Measurements from ENCODE around the gene THSD4.

THSD4 gene

DNA sequence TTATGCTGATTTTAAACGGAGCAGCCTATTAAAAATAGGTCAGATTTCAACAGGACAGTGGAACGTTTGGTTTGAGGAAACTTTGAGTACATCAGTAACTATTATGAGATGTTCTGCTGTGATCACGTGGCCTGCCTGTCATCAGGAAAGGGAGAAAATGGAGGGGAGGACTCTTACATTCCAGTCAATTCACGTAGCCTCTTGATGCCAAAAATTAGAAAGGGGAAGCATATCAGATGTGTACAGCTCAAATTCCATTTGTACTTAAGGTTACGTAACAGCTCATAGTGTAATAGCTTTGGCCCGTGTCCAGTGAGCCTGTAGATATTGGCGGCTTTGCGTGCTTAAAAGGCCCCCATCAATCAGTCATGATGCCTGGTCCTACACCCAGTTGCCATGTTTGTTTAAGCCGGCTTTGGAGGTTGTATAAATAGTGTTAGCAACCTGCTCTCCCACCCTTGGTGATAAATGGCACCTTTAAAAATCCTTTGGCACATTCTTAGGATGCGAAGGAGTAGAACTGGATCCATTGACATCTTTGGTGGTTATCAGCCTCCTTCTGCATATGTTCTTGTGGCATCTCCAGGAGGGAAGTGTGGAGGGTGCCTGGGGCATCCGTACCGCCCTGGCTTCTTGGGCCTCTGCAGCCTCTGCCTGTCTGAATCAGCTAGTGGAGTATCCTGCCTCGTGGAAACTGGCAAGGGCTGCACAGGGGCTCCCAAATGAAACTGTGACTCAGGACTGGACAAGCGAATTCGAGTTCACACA lies 163.9 kb downstream of the THSD4 start:
- no peak overlapping the region for H2AK5ac ChIP-seq (ENCODE audit: low read length, severe bottlenecking)
- peak overlapping the region; percentile 26 for H3K27ac ChIP-seq (ENCODE audit: low read length, poor library complexity, severe bottlenecking)
- peak; percentile 83 for DNase-seq
- no peak overlapping the region for H3K4me2 ChIP-seq (ENCODE audit: low read length, poor library complexity, severe bottlenecking)
- peak overlapping the region; percentile 73 for H3K9ac ChIP-seq (ENCODE audit: low read length)
- H2BK12ac ChIP-seq (ENCODE audit: low read length in 2 of 2) = peak overlapping the region in 1 of 2 experiments; percentile 49
- H2BK5ac ChIP-seq (ENCODE audit: low read depth, low read length, poor library complexity, severe bottlenecking) = no peak overlapping the region
- H3K36me3 ChIP-seq (ENCODE audit: control insufficient read depth in 1 of 2, insufficient read depth in 2 of 2, low read depth in 1 of 2, low read length in 2 of 2) = no peaks in the 10 kb centered on the region
- no peak overlapping the region for H3K23ac ChIP-seq (ENCODE audit: low read length in 2 of 2)
- H2AFZ ChIP-seq (ENCODE audit: low read depth, low read length) = no peak overlapping the region
- peaks cover 12% of the 10 kb centered on the region for H3K79me1 ChIP-seq (replicated peaks; ENCODE audit: low read length, poor library complexity, severe bottlenecking)
- 69% methylated on average over 15 of the region's 15 CpGs for WGBS
- H3K9me3 ChIP-seq (ENCODE audit: control insufficient read depth, low read length) = no peaks in the 10 kb centered on the region
- H3K4ac ChIP-seq (ENCODE audit: low read depth in 1 of 2, low read length in 2 of 2) = no peak overlapping the region
- no peak overlapping the region for H4K8ac ChIP-seq (ENCODE audit: low read length)
- peak overlapping the region in 1 of 2 experiments; percentile 64 for H3K18ac ChIP-seq (ENCODE audit: low read depth in 1 of 2, low read length in 2 of 2)
- H3K27me3 ChIP-seq (ENCODE audit: control insufficient read depth in 1 of 2, insufficient read depth in 1 of 2, low read length in 2 of 2) = no peaks in the 10 kb centered on the region
- peak overlapping the region in 1 of 2 experiments; percentile 32 for H3K4me3 ChIP-seq (ENCODE audit: insufficient read depth in 1 of 2, low read depth in 1 of 2, low read length in 2 of 2)
- H2BK15ac ChIP-seq (ENCODE audit: low read depth, poor library complexity, severe bottlenecking) = no peak overlapping the region
- H4K91ac ChIP-seq (ENCODE audit: low read length) = no peak overlapping the region
- H3K4me1 ChIP-seq (ENCODE audit: control insufficient read depth, insufficient read depth, low read depth, low read length) = peaks cover 8% of the 10 kb centered on the region
- H3K14ac ChIP-seq (ENCODE audit: low read length in 2 of 2) = peak overlapping the region in 1 of 2 experiments; percentile 72
- no peak overlapping the region for H2BK120ac ChIP-seq (ENCODE audit: low read depth, low read length)

DNA sequence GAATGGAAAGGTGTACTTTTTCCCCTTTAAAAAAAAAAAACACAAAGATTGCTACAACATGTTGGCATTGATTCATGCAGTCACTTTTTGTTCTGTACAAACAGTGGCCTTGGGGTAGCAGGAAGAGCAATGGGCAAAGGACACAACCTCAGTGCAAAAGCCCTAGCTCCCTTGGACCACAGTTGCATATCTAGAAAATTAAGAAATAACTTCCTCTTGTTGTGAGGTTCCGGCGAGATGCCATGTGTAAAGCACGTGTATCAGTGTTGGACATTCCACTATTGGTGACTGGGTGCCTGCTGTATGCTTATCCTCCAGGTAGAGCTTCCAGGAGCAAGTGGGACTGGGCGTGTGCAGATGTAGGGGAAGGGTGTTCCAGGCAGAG lies 164.5 kb downstream of the THSD4 start:
- Histone ChIP-seq H3K27ac (ENCODE audit: low read length, poor library complexity, severe bottlenecking) (no peak overlapping the region), H3K36me3 (ENCODE audit: control insufficient read depth in 1 of 2, insufficient read depth in 2 of 2, low read depth in 1 of 2, low read length in 2 of 2) (no peaks in the 10 kb centered on the region), H2BK12ac (ENCODE audit: low read length in 2 of 2) (peak overlapping the region in 1 of 2 experiments; percentile 51), H3K23ac (ENCODE audit: low read length in 2 of 2) (peak overlapping the region in 1 of 2 experiments; percentile 77), H4K8ac (ENCODE audit: low read length) (no peak overlapping the region), H3K4ac (ENCODE audit: low read depth in 1 of 2, low read length in 2 of 2) (peak overlapping the region in 1 of 2 experiments; percentile 69), H2AFZ (ENCODE audit: low read depth, low read length) (no peak overlapping the region), H2AK5ac (ENCODE audit: low read length, severe bottlenecking) (peak overlapping the region; percentile 95), H2BK120ac (ENCODE audit: low read depth, low read length) (no peak overlapping the region), H3K4me2 (ENCODE audit: low read length, poor library complexity, severe bottlenecking) (no peak overlapping the region), H4K91ac (ENCODE audit: low read length) (no peak overlapping the region), H3K4me3 (ENCODE audit: insufficient read depth in 1 of 2, low read depth in 1 of 2, low read length in 2 of 2) (no peak overlapping the region), H3K9ac (ENCODE audit: low read length) (peak overlapping the region; percentile 61), H3K79me1 (replicated peaks; ENCODE audit: low read length, poor library complexity, severe bottlenecking) (peaks cover 11% of the 10 kb centered on the region), H2BK15ac (ENCODE audit: low read depth, poor library complexity, severe bottlenecking) (no peak overlapping the region), H3K4me1 (ENCODE audit: control insufficient read depth, insufficient read depth, low read depth, low read length) (peaks cover 8% of the 10 kb centered on the region), H3K27me3 (ENCODE audit: control insufficient read depth in 1 of 2, insufficient read depth in 1 of 2, low read length in 2 of 2) (no peaks in the 10 kb centered on the region), H2BK5ac (ENCODE audit: low read depth, low read length, poor library complexity, severe bottlenecking) (no peak overlapping the region), H3K9me3 (ENCODE audit: control insufficient read depth, low read length) (no peaks in the 10 kb centered on the region), H3K18ac (ENCODE audit: low read depth in 1 of 2, low read length in 2 of 2) (peak overlapping the region; percentile 40 to 64), H3K14ac (ENCODE audit: low read length in 2 of 2) (peak overlapping the region in 1 of 2 experiments; percentile 77)
- WGBS = 96% methylated on average over 4 of the region's 4 CpGs
- DNase-seq = no peak

DNA sequence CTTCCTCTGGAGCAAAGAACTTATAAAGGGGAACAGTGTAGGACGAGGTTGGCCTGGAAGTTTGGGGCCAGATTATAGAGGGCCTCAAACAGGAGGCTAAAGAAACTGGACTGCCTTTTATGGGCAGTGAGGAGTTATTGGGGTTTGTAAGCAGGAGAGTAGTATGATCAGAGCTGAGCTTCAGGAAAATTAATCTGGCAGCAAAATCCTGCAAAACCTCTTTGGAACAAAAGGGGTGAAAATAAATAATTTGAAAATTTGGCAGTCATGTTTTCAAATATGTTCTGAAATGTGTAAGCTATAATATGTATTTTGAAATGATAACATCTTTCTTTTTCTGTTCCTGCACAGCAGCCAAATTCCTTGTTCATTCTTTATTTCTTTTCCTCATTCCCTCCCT lies 164.9 kb downstream of the THSD4 start:
- Histone ChIP-seq H3K23ac (ENCODE audit: low read length in 2 of 2) (no peak overlapping the region), H3K36me3 (ENCODE audit: control insufficient read depth in 1 of 2, insufficient read depth in 2 of 2, low read depth in 1 of 2, low read length in 2 of 2) (no peaks in the 10 kb centered on the region), H3K9me3 (ENCODE audit: control insufficient read depth, low read length) (no peaks in the 10 kb centered on the region), H4K8ac (ENCODE audit: low read length) (no peak overlapping the region), H2AFZ (ENCODE audit: low read depth, low read length) (no peak overlapping the region), H3K4me2 (ENCODE audit: low read length, poor library complexity, severe bottlenecking) (no peak overlapping the region), H3K9ac (ENCODE audit: low read length) (no peak overlapping the region), H2AK5ac (ENCODE audit: low read length, severe bottlenecking) (no peak overlapping the region), H2BK12ac (ENCODE audit: low read length in 2 of 2) (peak overlapping the region in 1 of 2 experiments; percentile 51), H3K79me1 (replicated peaks; ENCODE audit: low read length, poor library complexity, severe bottlenecking) (peaks cover 11% of the 10 kb centered on the region), H2BK120ac (ENCODE audit: low read depth, low read length) (no peak overlapping the region), H3K4me1 (ENCODE audit: control insufficient read depth, insufficient read depth, low read depth, low read length) (peaks cover 6% of the 10 kb centered on the region), H3K14ac (ENCODE audit: low read length in 2 of 2) (no peak overlapping the region), H3K4ac (ENCODE audit: low read depth in 1 of 2, low read length in 2 of 2) (no peak overlapping the region), H4K91ac (ENCODE audit: low read length) (no peak overlapping the region), H3K27ac (ENCODE audit: low read length, poor library complexity, severe bottlenecking) (no peak overlapping the region), H3K27me3 (ENCODE audit: control insufficient read depth in 1 of 2, insufficient read depth in 1 of 2, low read length in 2 of 2) (no peaks in the 10 kb centered on the region), H2BK15ac (ENCODE audit: low read depth, poor library complexity, severe bottlenecking) (no peak overlapping the region), H3K4me3 (ENCODE audit: insufficient read depth in 1 of 2, low read depth in 1 of 2, low read length in 2 of 2) (no peak overlapping the region), H2BK5ac (ENCODE audit: low read depth, low read length, poor library complexity, severe bottlenecking) (no peak overlapping the region), H3K18ac (ENCODE audit: low read depth in 1 of 2, low read length in 2 of 2) (peak overlapping the region in 1 of 2 experiments; percentile 5)
- 100% methylated on average over 1 of the region's 1 CpG for WGBS
- no peak for DNase-seq

DNA sequence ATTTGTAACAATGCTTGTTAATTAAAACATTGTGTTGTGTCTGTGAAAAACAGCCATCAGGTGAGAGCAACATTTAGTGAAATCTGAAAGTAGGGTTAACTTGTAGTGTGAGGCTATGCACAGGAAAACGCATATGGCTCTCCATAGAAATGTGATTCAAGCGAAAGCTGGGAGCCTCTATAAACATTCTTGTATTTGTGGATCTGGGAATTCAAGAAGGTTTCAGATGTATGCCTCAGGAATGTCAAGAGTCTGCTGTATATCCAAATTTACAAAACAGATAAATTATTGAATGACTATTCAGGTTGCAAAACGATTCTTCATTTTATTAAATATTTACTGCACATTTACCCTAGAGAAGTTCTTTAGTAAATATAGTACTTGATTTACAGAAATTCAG lies 166.0 kb downstream of the THSD4 start:
- Histone ChIP-seq H4K91ac (ENCODE audit: low read length) (no peak overlapping the region), H3K27ac (ENCODE audit: low read length, poor library complexity, severe bottlenecking) (no peak overlapping the region), H2AK5ac (ENCODE audit: low read length, severe bottlenecking) (no peak overlapping the region), H3K36me3 (ENCODE audit: control insufficient read depth in 1 of 2, insufficient read depth in 2 of 2, low read depth in 1 of 2, low read length in 2 of 2) (no peaks in the 10 kb centered on the region), H3K4ac (ENCODE audit: low read depth in 1 of 2, low read length in 2 of 2) (no peak overlapping the region), H2BK15ac (ENCODE audit: low read depth, poor library complexity, severe bottlenecking) (no peak overlapping the region), H3K4me3 (ENCODE audit: insufficient read depth in 1 of 2, low read depth in 1 of 2, low read length in 2 of 2) (no peak overlapping the region), H3K4me2 (ENCODE audit: low read length, poor library complexity, severe bottlenecking) (no peak overlapping the region), H2BK5ac (ENCODE audit: low read depth, low read length, poor library complexity, severe bottlenecking) (no peak overlapping the region), H3K18ac (ENCODE audit: low read depth in 1 of 2, low read length in 2 of 2) (no peak overlapping the region), H3K14ac (ENCODE audit: low read length in 2 of 2) (no peak overlapping the region), H2BK12ac (ENCODE audit: low read length in 2 of 2) (no peak overlapping the region), H3K4me1 (ENCODE audit: control insufficient read depth, insufficient read depth, low read depth, low read length) (peaks cover 4% of the 10 kb centered on the region), H2BK120ac (ENCODE audit: low read depth, low read length) (no peak overlapping the region), H3K27me3 (ENCODE audit: control insufficient read depth in 1 of 2, insufficient read depth in 1 of 2, low read length in 2 of 2) (no peaks in the 10 kb centered on the region), H3K9me3 (ENCODE audit: control insufficient read depth, low read length) (no peaks in the 10 kb centered on the region), H4K8ac (ENCODE audit: low read length) (no peak overlapping the region), H3K79me1 (replicated peaks; ENCODE audit: low read length, poor library complexity, severe bottlenecking) (peaks cover 10% of the 10 kb centered on the region), H2AFZ (ENCODE audit: low read depth, low read length) (no peak overlapping the region), H3K23ac (ENCODE audit: low read length in 2 of 2) (no peak overlapping the region), H3K9ac (ENCODE audit: low read length) (peak overlapping the region; percentile 42)
- no peak for DNase-seq
- WGBS = 67% methylated on average over 2 of the region's 3 CpGs
